GM18909 (cell line): ENCODE data around the gene ZBTB16.

ENCODE experiments used
- ATAC-seq: cut with Tn5 transposase; IDR thresholded peaks from one replicate; pipeline ENCODE4 v1.9.1; 2021; ENCODE audit warnings: mild to moderate bottlenecking; ENCODE audit not compliant: unreplicated experiment, poor library complexity

The ZBTB16 gene

DNA sequence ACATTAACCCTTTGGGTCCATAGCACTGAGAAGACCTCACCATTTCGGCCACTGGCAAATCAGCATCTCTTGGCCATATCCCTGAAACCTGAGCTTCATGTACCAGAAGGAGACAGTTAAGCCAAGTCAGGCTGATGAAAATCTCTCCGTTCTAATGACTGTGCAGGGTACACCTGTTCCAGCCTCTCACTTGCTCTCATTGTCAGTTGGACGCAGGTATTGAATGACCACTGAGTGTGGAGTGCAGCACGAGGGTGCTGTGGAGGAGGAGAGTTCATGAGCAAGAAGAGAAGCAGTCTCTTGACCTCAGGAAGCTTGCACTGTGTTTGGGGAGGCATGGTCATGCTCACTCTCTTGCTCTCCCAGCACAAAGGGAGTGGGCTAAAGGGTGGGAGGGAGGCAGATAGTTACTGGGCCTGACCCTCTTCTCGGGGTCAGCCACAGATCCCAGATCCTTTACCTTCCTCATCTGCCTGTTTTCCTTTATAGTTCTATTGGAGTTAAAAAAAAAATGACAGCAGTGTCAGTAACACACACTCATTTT is 65.2 kb downstream of the ZBTB16 start:
- no peak for ATAC-seq

DNA sequence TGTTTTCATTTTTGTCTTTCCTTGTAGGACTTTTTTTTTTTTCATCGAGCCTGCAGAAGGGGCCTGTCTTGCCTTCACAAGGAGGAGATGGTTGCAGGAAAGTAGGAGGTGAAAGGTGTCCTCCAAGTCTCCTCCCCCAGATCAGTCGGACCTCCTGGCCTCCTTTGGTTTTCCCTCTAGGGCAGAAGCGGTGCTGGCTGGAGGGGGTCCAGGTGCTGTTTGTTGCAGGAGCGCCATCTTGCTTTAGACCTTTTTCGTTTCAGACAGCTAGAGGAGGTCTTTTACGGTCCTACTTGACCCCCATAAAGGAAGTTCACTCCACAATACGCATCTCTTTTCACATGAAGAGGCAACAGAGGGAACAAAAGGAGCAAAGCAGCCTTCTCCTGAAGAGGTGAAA is 66.0 kb downstream of the ZBTB16 start:
- ATAC-seq: no peak

DNA sequence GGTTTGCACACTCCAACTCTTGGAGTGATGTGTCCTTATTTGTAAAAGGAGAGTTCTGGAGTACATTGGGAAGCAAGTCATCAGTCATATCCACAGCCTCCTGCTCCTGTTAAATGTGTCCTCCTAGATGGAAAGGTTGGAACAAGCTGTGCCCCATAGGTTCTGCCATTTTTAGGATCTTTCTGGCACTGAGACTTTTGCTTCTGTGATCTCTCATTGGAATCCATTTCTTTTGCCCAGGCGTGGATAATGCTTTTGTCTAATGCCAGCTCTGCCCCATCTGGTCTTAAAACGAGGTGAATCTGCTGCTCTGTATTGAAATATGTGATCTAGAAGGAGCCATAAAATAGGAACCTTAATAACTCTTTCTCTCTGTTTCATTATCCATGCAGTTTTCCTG is 66.4 kb downstream of the ZBTB16 start:
- no peak for ATAC-seq

DNA sequence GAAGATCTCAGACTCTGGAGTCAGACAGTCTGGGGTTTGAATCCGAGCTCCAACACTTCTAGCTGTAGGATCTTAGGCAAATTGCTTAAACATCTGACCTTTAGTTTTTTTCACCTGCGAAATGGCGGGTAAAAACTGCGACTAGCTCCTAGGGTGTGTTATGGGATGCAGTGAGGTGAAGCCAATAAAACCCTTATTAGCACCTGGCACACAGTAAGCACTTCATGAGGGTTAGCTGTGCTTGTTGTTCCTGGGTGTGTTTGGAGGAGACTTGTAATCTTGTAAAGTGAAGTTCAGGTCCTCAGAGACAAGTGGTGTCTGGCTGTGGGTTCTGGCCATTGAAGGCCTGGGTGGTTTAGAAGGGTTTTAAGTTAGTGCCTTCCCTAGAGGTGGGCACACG is 68.9 kb downstream of the ZBTB16 start:
- no peak for ATAC-seq

- ATAC-seq: no peak
Measured at GRCh38 chr11:114129142-114129541, 69.6 kb downstream of the ZBTB16 start.

DNA sequence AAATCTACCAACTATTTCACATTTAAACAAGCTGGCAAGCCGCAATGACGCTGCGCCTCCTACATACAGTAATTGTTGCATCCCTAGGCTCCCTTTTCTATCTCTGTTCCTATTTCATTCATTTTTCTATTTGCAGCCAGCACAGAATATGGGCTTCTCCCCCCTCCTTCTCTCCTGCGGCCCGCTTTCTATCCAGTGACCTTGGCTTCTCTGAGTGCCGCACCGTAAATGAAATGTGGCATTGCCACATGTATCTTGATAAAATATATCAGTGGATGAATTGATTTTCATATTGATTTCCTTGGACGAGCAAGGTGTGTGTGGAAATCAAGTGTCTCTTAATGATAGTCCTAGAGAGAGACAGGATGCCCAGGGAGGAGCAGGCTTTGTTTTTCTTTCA is 70.2 kb downstream of the ZBTB16 start:
- no peak for ATAC-seq

DNA sequence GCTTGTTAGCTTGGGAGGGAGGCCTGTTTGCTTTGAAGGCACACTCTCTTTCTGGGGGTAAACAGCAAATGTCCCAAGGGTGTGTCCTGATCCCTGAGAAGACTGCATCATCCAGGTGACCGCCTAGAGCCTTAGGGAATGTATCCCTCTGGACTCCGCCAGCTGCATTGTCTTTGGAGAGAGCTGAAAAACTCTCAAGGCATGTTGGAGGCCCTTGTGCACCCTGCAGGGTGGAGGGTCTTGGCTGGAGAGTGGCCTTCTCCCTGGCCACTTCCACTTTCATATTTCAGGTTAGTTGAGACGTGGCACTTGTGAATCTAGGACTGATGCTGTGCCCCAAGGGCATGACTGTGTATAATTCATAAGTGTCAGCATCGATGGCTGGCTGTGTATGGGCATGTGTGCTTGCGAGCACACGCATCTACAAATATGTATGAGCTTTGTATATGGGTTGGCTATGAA is 70.6 kb downstream of the ZBTB16 start:
- no peak for ATAC-seq

GRCh38 chr11:114130629-114131277 is 71.2 kb downstream of the ZBTB16 start:
- ATAC-seq: no peak

DNA sequence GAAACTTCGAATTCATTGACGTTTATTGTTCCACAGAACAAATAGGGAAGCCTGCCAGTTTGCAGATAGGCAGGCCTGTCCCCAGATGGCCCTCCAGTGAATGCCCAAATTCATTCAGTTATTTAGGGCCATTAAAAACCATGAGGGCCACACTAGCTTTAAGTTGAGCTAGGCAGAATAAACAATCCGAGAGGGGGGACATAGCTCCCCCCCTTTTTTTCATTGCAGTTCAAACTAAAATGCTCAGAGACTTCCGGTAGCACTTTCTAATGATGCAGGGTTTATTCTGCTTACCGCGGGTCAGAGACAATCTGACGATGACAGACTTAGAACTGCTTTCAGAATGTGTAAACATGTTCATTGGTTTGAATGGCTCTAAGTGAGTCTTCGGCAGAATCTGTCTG is 72.0 kb downstream of the ZBTB16 start:
- ATAC-seq: no peak

DNA sequence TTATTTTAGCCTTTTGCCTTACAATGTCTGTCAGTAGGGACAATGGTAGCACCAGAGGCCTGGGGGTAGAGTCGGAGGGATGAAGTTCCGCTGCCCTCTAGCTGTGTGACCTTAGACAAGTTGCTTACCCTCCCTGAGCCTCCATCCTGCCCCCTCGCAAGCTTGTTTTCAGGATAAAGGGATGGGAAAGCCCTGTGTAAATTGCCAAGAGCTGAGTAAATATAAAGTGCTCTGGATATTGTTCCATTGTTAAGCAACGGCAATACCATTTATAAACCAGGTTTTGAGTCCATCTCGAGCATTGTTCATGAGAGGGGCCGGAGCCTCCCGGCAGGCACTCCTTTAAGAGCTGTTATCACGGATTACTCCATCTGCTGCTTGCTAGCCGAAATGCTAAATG is 72.9 kb downstream of the ZBTB16 start:
- ATAC-seq: no peak

GRCh38 chr11:114132944-114133394 is 73.5 kb downstream of the ZBTB16 start:
- no peak for ATAC-seq

DNA sequence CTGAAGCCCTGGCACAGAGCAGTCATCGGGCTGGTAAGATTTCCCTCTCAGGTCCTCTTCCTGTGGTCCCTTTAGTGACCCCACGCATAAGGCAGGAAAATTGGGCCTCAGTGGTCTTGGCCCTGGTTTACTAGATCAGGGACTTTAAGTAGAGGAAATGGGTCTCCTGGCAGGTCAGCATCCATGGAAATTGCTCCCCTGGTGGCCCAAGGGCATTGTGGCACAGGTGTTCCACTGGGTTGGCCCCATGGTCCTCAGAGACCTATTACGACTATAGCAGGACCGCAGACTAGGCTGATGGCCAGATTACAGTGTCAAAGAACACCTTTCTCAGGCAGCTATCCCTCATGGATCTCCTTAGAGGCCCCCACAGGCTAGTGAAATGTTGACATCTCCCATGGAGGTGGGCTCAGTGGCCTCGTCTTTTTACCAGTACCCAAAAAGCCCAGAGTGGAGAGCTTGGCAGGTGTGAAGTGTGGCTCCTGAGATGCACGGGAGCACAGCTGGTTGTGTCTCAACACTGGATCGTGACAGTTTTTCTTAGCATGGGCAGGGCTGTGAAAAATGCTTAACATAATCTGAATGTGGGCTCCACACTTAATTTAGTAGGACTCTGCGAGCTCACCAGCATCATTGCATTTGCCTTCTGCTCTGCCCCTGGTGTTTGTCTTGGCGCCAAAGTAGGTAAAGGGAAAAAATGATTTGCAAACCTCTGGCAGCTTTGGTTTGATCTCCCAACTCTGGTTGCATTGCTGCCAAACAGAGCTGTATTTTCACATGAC is 74.2 kb downstream of the ZBTB16 start:
- no peak for ATAC-seq

- ATAC-seq: no peak
Measured at GRCh38 chr11:114134870-114135269, 75.4 kb downstream of the ZBTB16 start.

- no peak for ATAC-seq
Measured at GRCh38 chr11:114135737-114136151, 76.2 kb downstream of the ZBTB16 start.

GRCh38 chr11:114136686-114137640 is 77.5 kb downstream of the ZBTB16 start:
- no peak for ATAC-seq

DNA sequence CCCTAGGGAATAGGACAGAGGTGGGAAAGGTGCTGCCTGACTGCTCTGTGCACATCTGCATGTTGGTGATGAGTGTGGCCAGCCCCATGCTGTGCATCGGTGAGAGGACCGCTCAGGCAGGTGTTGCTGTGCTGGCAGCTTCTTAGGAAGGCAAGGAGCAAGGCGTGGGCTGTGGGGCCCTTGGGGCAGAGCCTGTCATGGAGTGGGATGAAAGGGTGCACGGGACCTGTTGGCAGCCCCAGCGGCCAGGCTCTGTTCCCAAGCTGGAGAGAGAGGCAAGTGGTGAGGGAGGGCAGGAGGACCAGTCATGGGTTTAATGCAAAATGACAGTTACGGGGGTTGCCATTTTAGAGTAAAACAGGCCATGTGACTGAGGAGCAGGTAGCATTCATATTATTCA is 78.3 kb downstream of the ZBTB16 start:
- ATAC-seq: no peak

DNA sequence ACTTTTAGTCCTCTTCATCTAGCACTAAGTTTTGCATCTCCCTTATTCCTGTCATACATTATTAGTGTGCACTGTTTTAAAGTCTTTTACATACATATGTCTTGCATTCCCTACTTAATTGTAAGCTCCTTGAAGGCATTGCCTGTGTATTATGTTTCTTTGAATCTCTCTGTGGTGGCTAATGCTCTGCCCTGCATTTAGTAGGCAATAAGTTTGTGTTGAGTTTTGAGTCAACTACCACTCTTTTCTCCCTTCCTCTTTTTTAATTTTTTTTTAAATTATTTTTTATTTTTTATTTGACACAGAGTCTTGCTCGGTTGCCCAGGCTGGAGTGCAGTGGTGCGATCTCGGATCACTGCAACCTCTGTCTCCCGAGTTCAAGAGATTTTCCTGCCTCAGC is 78.9 kb downstream of the ZBTB16 start:
- no peak for ATAC-seq

GRCh38 chr11:114140826-114141225 is 81.3 kb downstream of the ZBTB16 start:
- no peak for ATAC-seq

- no peak for ATAC-seq
Measured at GRCh38 chr11:114141863-114142580, 82.5 kb downstream of the ZBTB16 start.

- no peak for ATAC-seq
Measured at GRCh38 chr11:114142707-114143106, 83.2 kb downstream of the ZBTB16 start.
